Right atrium auricular region (tissue), 2 donors: ENCODE results near the gene TDRD5. TPM values are rescaled to one million over a fixed set of nuclear protein-coding genes. Genes with fewer than 3 reads are reported as not detected.

Experiments
- DNase-seq: peaks from one replicate; pipeline ENCODE4 v3.0.0-alpha.2; 2019; ENCODE audit warnings: low spot score
- H3K27ac ChIP-seq, 2 donors: fragments of 200-600 bp; sonication (generic); 1 replicate in 1 of 2; 2 replicates in 1 of 2; pipeline ENCODE4 v1.5.1; 2016 to 2019
- H3K27me3 ChIP-seq, 2 donors: fragments of 200-600 bp; sonication (generic); one replicate each; pipeline versions ENCODE4 v1.5.1 to v1.6.0; 2017 to 2019
- H3K36me3 ChIP-seq: fragments of 200-600 bp; sonication (generic); one replicate; pipeline ENCODE4 v1.5.1; 2016
- H3K4me1 ChIP-seq, 2 donors: fragments of 200-600 bp; sonication (generic); one replicate each; pipeline versions ENCODE4 v1.5.1 to v1.6.0; 2017 to 2019
- H3K4me3 ChIP-seq, 2 donors: fragments of 200-600 bp; sonication (generic); 1 replicate in 1 of 2; 2 replicates in 1 of 2; pipeline ENCODE4 v1.5.1; 2017 to 2019; ENCODE audit warnings: mild to moderate bottlenecking in 1 of 2, moderate library complexity in 1 of 2
- H3K9me3 ChIP-seq, 2 donors: fragments of 200-600 bp; sonication (generic); one replicate each; pipeline ENCODE4 v1.5.1; 2019
- CTCF ChIP-seq, 2 donors: fragments of 200-600 bp; sonication (generic); IDR thresholded peaks; one replicate each; pipeline ENCODE4 v1.5.1; 2019; ENCODE audit warnings: antibody characterized with exemption in 2 of 2
- total RNA-seq, 2 donors: library from RNA; depleted of rRNA; stranded (reverse); fragments of >200 nt; gene quantifications; one replicate each; pipeline ENCODE4 v1.1.0, GENCODE V29; 2016

The TDRD5 gene
- total RNA-seq, 2 donors from 2014 or later = 0.20 TPM; not detected in 1

- TF ChIP-seq CTCF (IDR thresholded peaks at IDR 0.05) = no peak
- Histone ChIP-seq H3K27me3 (no peaks in the 10 kb centered on the region), H3K4me3 (no peak overlapping the region), H3K9me3 (no peaks in the 10 kb centered on the region), H3K4me1 (peaks cover 0 to 12% of the 10 kb centered on the region in 2 donors), H3K27ac (no peak overlapping the region), H3K36me3 (no peaks in the 10 kb centered on the region)
- DNase-seq = no peak
These were observed 7.8 kb upstream of the TDRD5 start for GRCh38 chr1:179583771-179584320.

GRCh38 chr1:179586107-179586823 is 5.4 kb upstream of the TDRD5 start:
- Histone ChIP-seq H3K9me3 (no peaks in the 10 kb centered on the region), H3K36me3 (no peaks in the 10 kb centered on the region), H3K4me3 (peak overlapping the region; percentile 26 to 48), H3K27me3 (no peaks in the 10 kb centered on the region), H3K4me1 (peaks cover 0 to 13% of the 10 kb centered on the region in 2 donors), H3K27ac (peak overlapping the region; percentile 59 to 70)
- DNase-seq = no peak
- TF ChIP-seq CTCF (IDR thresholded peaks at IDR 0.05) = peak; percentile 33 to 70

GRCh38 chr1:179587336-179587735 is 4.3 kb upstream of the TDRD5 start:
- H3K4me1 ChIP-seq = peaks cover 0 to 19% of the 10 kb centered on the region in 2 donors
- no peaks in the 10 kb centered on the region for H3K9me3 ChIP-seq
- no peak for TF ChIP-seq CTCF (IDR thresholded peaks at IDR 0.05)
- H3K27me3 ChIP-seq = peaks cover 5 to 9% of the 10 kb centered on the region in 2 donors
- DNase-seq = no peak
- H3K27ac ChIP-seq = no peak overlapping the region
- H3K36me3 ChIP-seq = no peaks in the 10 kb centered on the region
- H3K4me3 ChIP-seq = no peak overlapping the region

- no peak for DNase-seq
- H3K27ac ChIP-seq = no peak overlapping the region
- TF ChIP-seq CTCF (IDR thresholded peaks at IDR 0.05) = no peak
- peaks cover 0 to 19% of the 10 kb centered on the region in 2 donors for H3K4me1 ChIP-seq
- H3K27me3 ChIP-seq = peaks cover 5 to 9% of the 10 kb centered on the region in 2 donors
- H3K36me3 ChIP-seq = no peaks in the 10 kb centered on the region
- H3K9me3 ChIP-seq = no peaks in the 10 kb centered on the region
- H3K4me3 ChIP-seq = no peak overlapping the region
These were observed 3.1 kb upstream of the TDRD5 start for GRCh38 chr1:179588425-179589024.

- H3K4me1 ChIP-seq = peaks cover 0 to 19% of the 10 kb centered on the region in 2 donors
- no peaks in the 10 kb centered on the region for H3K9me3 ChIP-seq
- H3K36me3 ChIP-seq = no peaks in the 10 kb centered on the region
- no peak for TF ChIP-seq CTCF (IDR thresholded peaks at IDR 0.05)
- H3K27me3 ChIP-seq = peaks cover 5 to 9% of the 10 kb centered on the region in 2 donors
- no peak overlapping the region for H3K4me3 ChIP-seq
- no peak overlapping the region for H3K27ac ChIP-seq
- DNase-seq = no peak
These were observed 2.1 kb upstream of the TDRD5 start for GRCh38 chr1:179589509-179589908.
